ENCODE measurements around the gene SDK2. TPM values are rescaled to one million over a fixed set of nuclear protein-coding genes. Genes with fewer than 3 reads are reported as not detected.

The SDK2 gene
- polyA plus RNA-seq, 1 experiment = 0.01 TPM

- Histone ChIP-seq H3K9me3 (ENCODE audit: control insufficient read depth, insufficient read depth, low read length) (peaks cover 14% of the 10 kb centered on the region; the same call in 1 of the 2 replicates), H3K4me3 (ENCODE audit: low read depth, low read length) (no peak overlapping the region), H3K27ac (ENCODE audit: low read depth, low read length) (no peak overlapping the region), H3K27me3 (ENCODE audit: control insufficient read depth, insufficient read depth, low read length) (no peaks in the 10 kb centered on the region)
- ChIA-PET CTCF (no interaction called here), POLR2A (no interaction called here)
- DNase-seq (ENCODE audit: low read depth, low spot score) = no peak
- TF ChIP-seq, protein P1, sequence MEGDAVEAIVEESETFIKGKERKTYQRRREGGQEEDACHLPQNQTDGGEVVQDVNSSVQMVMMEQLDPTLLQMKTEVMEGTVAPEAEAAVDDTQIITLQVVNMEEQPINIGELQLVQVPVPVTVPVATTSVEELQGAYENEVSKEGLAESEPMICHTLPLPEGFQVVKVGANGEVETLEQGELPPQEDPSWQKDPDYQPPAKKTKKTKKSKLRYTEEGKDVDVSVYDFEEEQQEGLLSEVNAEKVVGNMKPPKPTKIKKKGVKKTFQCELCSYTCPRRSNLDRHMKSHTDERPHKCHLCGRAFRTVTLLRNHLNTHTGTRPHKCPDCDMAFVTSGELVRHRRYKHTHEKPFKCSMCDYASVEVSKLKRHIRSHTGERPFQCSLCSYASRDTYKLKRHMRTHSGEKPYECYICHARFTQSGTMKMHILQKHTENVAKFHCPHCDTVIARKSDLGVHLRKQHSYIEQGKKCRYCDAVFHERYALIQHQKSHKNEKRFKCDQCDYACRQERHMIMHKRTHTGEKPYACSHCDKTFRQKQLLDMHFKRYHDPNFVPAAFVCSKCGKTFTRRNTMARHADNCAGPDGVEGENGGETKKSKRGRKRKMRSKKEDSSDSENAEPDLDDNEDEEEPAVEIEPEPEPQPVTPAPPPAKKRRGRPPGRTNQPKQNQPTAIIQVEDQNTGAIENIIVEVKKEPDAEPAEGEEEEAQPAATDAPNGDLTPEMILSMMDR (IDR thresholded peaks at IDR 0.05; ENCODE audit: low read depth, low read length) = peak; percentile 24; the same call in 1 of the 2 replicates
Measured at GRCh38 chr17:73595479-73595878, 48.8 kb downstream of the SDK2 start.

DNA sequence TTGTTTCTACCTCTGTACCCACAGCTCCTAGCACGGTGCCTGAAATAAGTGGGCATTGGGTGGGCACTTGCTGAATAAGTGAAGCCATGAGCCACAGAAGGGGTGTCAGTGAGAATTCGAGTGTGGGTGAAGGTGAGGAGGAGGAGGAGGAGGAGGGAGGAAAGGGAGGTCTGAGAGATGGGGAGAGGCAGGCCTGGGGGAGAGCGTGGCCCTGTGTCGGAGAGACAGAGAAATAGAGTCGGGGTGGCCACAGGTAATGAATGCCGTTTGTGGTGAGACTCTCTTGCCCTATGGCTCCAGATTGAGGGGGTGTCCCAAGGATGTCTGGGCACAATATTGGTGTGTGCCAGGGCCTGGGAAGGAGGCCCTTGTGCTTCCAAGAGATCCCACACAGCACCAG is 49.2 kb downstream of the SDK2 start:
- DNase-seq (ENCODE audit: low read depth, low spot score) = no peak
- Histone ChIP-seq H3K9me3 (ENCODE audit: control insufficient read depth, insufficient read depth, low read length) (peaks cover 10% of the 10 kb centered on the region; the same call in 1 of the 2 replicates), H3K27ac (ENCODE audit: low read depth, low read length) (no peak overlapping the region), H3K4me3 (ENCODE audit: low read depth, low read length) (no peak overlapping the region), H3K27me3 (ENCODE audit: control insufficient read depth, insufficient read depth, low read length) (no peaks in the 10 kb centered on the region)
- TF ChIP-seq, protein P1 (IDR thresholded peaks at IDR 0.05; ENCODE audit: low read depth, low read length) = no peak
- POLR2A ChIA-PET = no interaction called here
- CTCF ChIA-PET = no interaction called here

GRCh38 chr17:73594598-73594997 is 49.6 kb downstream of the SDK2 start:
- CTCF ChIA-PET = no interaction called here
- TF ChIP-seq, protein P1 (IDR thresholded peaks at IDR 0.05; ENCODE audit: low read depth, low read length) = no peak

DNA sequence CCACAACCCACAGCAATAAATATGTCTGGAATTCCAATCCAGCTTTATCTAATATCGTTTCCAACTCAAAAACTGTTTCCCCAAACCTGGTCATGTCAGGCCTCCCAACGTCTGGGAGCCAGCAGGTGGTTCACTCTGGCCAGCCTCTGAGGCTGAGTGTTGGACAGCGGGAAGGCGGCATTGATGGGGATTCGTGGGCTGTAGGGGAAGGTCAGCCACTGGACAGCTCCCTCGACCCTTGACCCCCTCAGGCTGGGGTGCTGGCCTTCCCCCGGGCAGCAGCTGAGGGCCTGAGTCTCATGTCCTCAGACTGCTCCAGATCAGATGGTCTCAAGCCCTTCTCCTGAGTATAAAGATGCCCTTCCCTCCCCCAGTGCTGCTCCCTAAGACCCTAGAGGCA is 50.2 kb downstream of the SDK2 start:
- H3K9me3 ChIP-seq (ENCODE audit: control insufficient read depth, insufficient read depth, low read length) = peaks cover 8% of the 10 kb centered on the region; the same call in 1 of the 2 replicates
- no peak overlapping the region for H3K4me3 ChIP-seq (ENCODE audit: low read depth, low read length)
- ChIA-PET CTCF (no interaction called here), POLR2A (interaction anchor here (0.5 kb wide), 1 partner anchor 128 kb away, joined by 3 read pairs; no protein-coding TSS in a partner anchor)
- TF ChIP-seq, protein P1 (IDR thresholded peaks at IDR 0.05; ENCODE audit: low read depth, low read length) = no peak
- H3K27ac ChIP-seq (ENCODE audit: low read depth, low read length) = no peak overlapping the region
- no peak for DNase-seq (ENCODE audit: low read depth, low spot score)
- no peaks in the 10 kb centered on the region for H3K27me3 ChIP-seq (ENCODE audit: control insufficient read depth, insufficient read depth, low read length)

More at GRCh38 chr17:73594598-73594997, 49.6 kb downstream of the SDK2 start:
- POLR2A ChIA-PET = no interaction called here
- H3K9me3 ChIP-seq (ENCODE audit: control insufficient read depth, insufficient read depth, low read length) = peaks cover 8% of the 10 kb centered on the region; the same call in 1 of the 2 replicates
- H3K4me3 ChIP-seq (ENCODE audit: low read depth, low read length) = no peak overlapping the region
- H3K27me3 ChIP-seq (ENCODE audit: control insufficient read depth, insufficient read depth, low read length) = no peaks in the 10 kb centered on the region
- no peak for DNase-seq (ENCODE audit: low read depth, low spot score)
- H3K27ac ChIP-seq (ENCODE audit: low read depth, low read length) = no peak overlapping the region

GRCh38 chr17:73593249-73593965 is 50.8 kb downstream of the SDK2 start:
- peaks cover 8% of the 10 kb centered on the region; the same call in 1 of the 2 replicates for H3K9me3 ChIP-seq (ENCODE audit: control insufficient read depth, insufficient read depth, low read length)
- CTCF ChIA-PET = no interaction called here
- POLR2A ChIA-PET = interaction anchor here (0.5 kb wide), 1 partner anchor 128 kb away, joined by 3 read pairs; no protein-coding TSS in a partner anchor

More at GRCh38 chr17:73593249-73593965, 50.8 kb downstream of the SDK2 start:
- Histone ChIP-seq H3K27me3 (ENCODE audit: control insufficient read depth, insufficient read depth, low read length) (no peaks in the 10 kb centered on the region), H3K27ac (ENCODE audit: low read depth, low read length) (no peak overlapping the region), H3K4me3 (ENCODE audit: low read depth, low read length) (no peak overlapping the region)
- TF ChIP-seq, protein P1 (IDR thresholded peaks at IDR 0.05; ENCODE audit: low read depth, low read length) = no peak
- no peak for DNase-seq (ENCODE audit: low read depth, low spot score)

Measured in AG04450 (cell line).